ENCODE measurements around the gene HS6ST2.

HS6ST2 gene

GRCh38 chrX:132853040-132853439, 105.4 kb downstream of the HS6ST2 start:
- DNase-seq (ENCODE audit: insufficient read length, low spot score) (no peak), FAIRE-seq (no peak)

- DNase-seq (ENCODE audit: insufficient read length, low spot score) (no peak), FAIRE-seq (no peak)
These were observed 110.0 kb downstream of the HS6ST2 start for GRCh38 chrX:132848296-132848970.

GRCh38 chrX:132843363-132843762, 115.1 kb downstream of the HS6ST2 start:
- no peak for DNase-seq (ENCODE audit: insufficient read length, low spot score)

GRCh38 chrX:132842460-132843238, 115.8 kb downstream of the HS6ST2 start:
- FAIRE-seq, result no peak

More at GRCh38 chrX:132843363-132843762, 115.1 kb downstream of the HS6ST2 start:
- FAIRE-seq, result no peak

GRCh38 chrX:132837967-132838366, 120.5 kb downstream of the HS6ST2 start:
- FAIRE-seq, result no peak
- DNase-seq (ENCODE audit: insufficient read length, low spot score), result no peak

More at GRCh38 chrX:132842460-132843238, 115.8 kb downstream of the HS6ST2 start:
- no peak for DNase-seq (ENCODE audit: insufficient read length, low spot score)

- DNase-seq (ENCODE audit: insufficient read length, low spot score) (no peak), FAIRE-seq (no peak)
These were observed 121.3 kb downstream of the HS6ST2 start for GRCh38 chrX:132837126-132837525.

- DNase-seq (ENCODE audit: insufficient read length, low spot score), result no peak
- no peak for FAIRE-seq
These were observed 122.0 kb downstream of the HS6ST2 start for GRCh38 chrX:132836471-132836870.

GRCh38 chrX:132834741-132835140, 123.7 kb downstream of the HS6ST2 start:
- no peak for DNase-seq (ENCODE audit: insufficient read length, low spot score)
- FAIRE-seq, result no peak

- FAIRE-seq (no peak), DNase-seq (ENCODE audit: insufficient read length, low spot score) (no peak)
These were observed 124.3 kb downstream of the HS6ST2 start for GRCh38 chrX:132834109-132834508.

- no peak for DNase-seq (ENCODE audit: insufficient read length, low spot score)
- no peak for FAIRE-seq
These were observed 125.1 kb downstream of the HS6ST2 start for GRCh38 chrX:132833373-132833772.

GRCh38 chrX:132831336-132831973, 127.0 kb downstream of the HS6ST2 start:
- DNase-seq (ENCODE audit: insufficient read length, low spot score), result no peak
- no peak for FAIRE-seq

- peak; percentile 26 for FAIRE-seq
- no peak for DNase-seq (ENCODE audit: insufficient read length, low spot score)
These were observed 135.8 kb downstream of the HS6ST2 start for GRCh38 chrX:132822634-132823012.

GRCh38 chrX:132821974-132822633, 136.3 kb downstream of the HS6ST2 start:
- no peak for FAIRE-seq
- DNase-seq (ENCODE audit: insufficient read length, low spot score), result no peak

GRCh38 chrX:132820675-132821074, 137.8 kb downstream of the HS6ST2 start:
- no peak for FAIRE-seq
- DNase-seq (ENCODE audit: insufficient read length, low spot score), result no peak

- DNase-seq (ENCODE audit: insufficient read length, low spot score), result no peak
- FAIRE-seq, result no peak
These were observed 138.6 kb downstream of the HS6ST2 start for GRCh38 chrX:132819711-132820264.

- DNase-seq (ENCODE audit: insufficient read length, low spot score), result no peak
- FAIRE-seq, result no peak
These were observed 139.8 kb downstream of the HS6ST2 start for GRCh38 chrX:132818638-132819037.

- no peak for DNase-seq (ENCODE audit: insufficient read length, low spot score)
- no peak for FAIRE-seq
These were observed 142.8 kb downstream of the HS6ST2 start for GRCh38 chrX:132815643-132816042.

- no peak for FAIRE-seq
- DNase-seq (ENCODE audit: insufficient read length, low spot score), result no peak
These were observed 147.3 kb downstream of the HS6ST2 start for GRCh38 chrX:132810964-132811712.

GRCh38 chrX:132810488-132810887, 147.9 kb downstream of the HS6ST2 start:
- DNase-seq (ENCODE audit: insufficient read length, low spot score), result no peak
- no peak for FAIRE-seq

- no peak for DNase-seq (ENCODE audit: insufficient read length, low spot score)
- FAIRE-seq, result no peak
These were observed 148.8 kb downstream of the HS6ST2 start for GRCh38 chrX:132809581-132809980.

Data from GM19239 (cell line).